ENCODE measurements around the gene BICRAL. TPM values are rescaled to one million over a fixed set of nuclear protein-coding genes. Genes with fewer than 3 reads are reported as not detected.

The BICRAL gene
- total and polyA plus RNA-seq, 9 of the 15 experiments (the other 6 are each of a cell fraction or from before 2014, with no cell fraction given): 1.2 to 11.9 (median 5.6) TPM

- no peaks in the 10 kb centered on the region for H3K79me2 ChIP-seq (ENCODE audit: control insufficient read depth, insufficient read depth, low read length)
- no peaks in the 10 kb centered on the region for H4K20me1 ChIP-seq (replicated peaks; ENCODE audit: control insufficient read depth, insufficient read depth, low read length)
- no peak overlapping the region for H3K4me3 ChIP-seq
- H3K27me3 ChIP-seq (ENCODE audit: control insufficient read depth in 2 of 2, insufficient read depth in 2 of 2, low read length in 2 of 2): no peaks in the 10 kb centered on the region
- H3K4me1 ChIP-seq (replicated peaks in 1 of 2; ENCODE audit: control insufficient read depth in 2 of 2, insufficient read depth in 2 of 2, low read length in 2 of 2): no peaks in the 10 kb centered on the region
- DNase-seq (ENCODE audit: extremely low read depth in 1 of 4, low spot score in 3 of 4) (no peak), ATAC-seq (no peak), FAIRE-seq (no peak)
- H3K9me3 ChIP-seq (replicated peaks; ENCODE audit: control insufficient read depth, insufficient read depth, low read depth, low read length): no peaks in the 10 kb centered on the region
- H3K9me1 ChIP-seq (ENCODE audit: control insufficient read depth, insufficient read depth, low read length): no peaks in the 10 kb centered on the region
- ChIA-PET POLR2A (interaction anchor here (0.5 to 1.2 kb wide), 3 partner anchors 19 to 448 kb away, joined by 3 to 4 read pairs (median 3); partner anchors contain the start of gene RPL7L1), CTCF (ENCODE audit: low intra/inter-chr PET ratio) (no interaction called here)
- WGBS (ENCODE audit: insufficient coverage, low coverage, missing lambda C conversion rate): 91% methylated on average over 1 of the region's 1 CpG
- no peak overlapping the region for H2AFZ ChIP-seq (ENCODE audit: low read depth, low read length)
- in situ Hi-C loops (cut with MboI): no loop called here
- intact Hi-C loops (cut with micrococcal nuclease): no loop called here
- H3K36me3 ChIP-seq (ENCODE audit: control insufficient read depth, insufficient read depth, low read length): peaks cover 59% of the 10 kb centered on the region; the same call in 2 of the 3 replicates
- no peak overlapping the region for H3K9ac ChIP-seq (ENCODE audit: insufficient read depth in 1 of 2, low read depth in 2 of 2, low read length in 2 of 2)
- H3K27ac ChIP-seq (ENCODE audit: extremely low read depth, low read depth, low read length): no peak overlapping the region
- no TSS peak for BruUV-seq (replicated peaks)
- no peak for TF ChIP-seq PYGO2 (tag; IDR thresholded peaks at IDR 0.05)
- no peak for TF ChIP-seq ELK1 (CRISPR knock-in tag; IDR thresholded peaks at IDR 0.05)
- no peak for TF ChIP-seq TCF3 (CRISPR knock-in tag; IDR thresholded peaks at IDR 0.05)
- TF ChIP-seq CHD2 (IDR thresholded peaks at IDR 0.05; ENCODE audit: low read depth, low read length): no peak
- TF ChIP-seq HLTF (IDR thresholded peaks at IDR 0.05): no peak
- no peak for TF ChIP-seq ZNF311 (CRISPR knock-in tag; IDR thresholded peaks at IDR 0.05)
- TF ChIP-seq ZNF12 (CRISPR knock-in tag; IDR thresholded peaks at IDR 0.05): no peak
- no peak overlapping the region for H3K4me2 ChIP-seq (ENCODE audit: insufficient read depth, low read length)
These were observed 78.2 kb downstream of the BICRAL start for GRCh38 chr6:42860036-42860435.

All from K562 (cell line).